NCI-H1436 treated with DMSO at 0.1 percent for 48 hours (cell line): ENCODE data around the gene CNTF.
"Not testable (repeated sequence)": the region's sequence is repeated elsewhere in the genome, so short reads cannot be mapped to it uniquely, and the experiment has no call there.

ENCODE experiments used
- DNase-seq: peaks from one replicate; lab custom pipeline; 2025; lab: John Stamatoyannopoulos, UW

CNTF gene

GRCh38 chr11:58622344-58622743 is at the start of gene CNTF:
Gene CNTF (plus strand): TSS chr11:58622665. CDS start chr11:58622753, 88 bp downstream.
- DNase-seq, result no peak

- not testable (repeated sequence) for DNase-seq
These were observed 49.6 kb upstream of the CNTF start for GRCh38 chr11:58572906-58573305.

- no peak for DNase-seq
These were observed 48.9 kb upstream of the CNTF start for GRCh38 chr11:58573451-58574104.

GRCh38 chr11:58574881-58575280 is 47.6 kb upstream of the CNTF start:
- DNase-seq, result no peak

- no peak for DNase-seq
These were observed 47.0 kb upstream of the CNTF start, which contains the start of gene LPXN for GRCh38 chr11:58575377-58576020. Gene LPXN (minus strand): TSS chr11:58575856. CDS start chr11:58575772, 84 bp downstream.

- no peak for DNase-seq
These were observed 45.5 kb upstream of the CNTF start for GRCh38 chr11:58576887-58577471.

- DNase-seq, result no peak
These were observed 44.8 kb upstream of the CNTF start for GRCh38 chr11:58577555-58578135.

- peak; percentile 96 for DNase-seq
These were observed 44.3 kb upstream of the CNTF start for GRCh38 chr11:58578136-58578634.

GRCh38 chr11:58578635-58579191 is 43.8 kb upstream of the CNTF start, which contains the start of gene ZFP91:
Gene ZFP91 (plus strand): TSS chr11:58579063. CDS start chr11:58579282, 219 bp downstream.
- DNase-seq, result peak; percentile 91

GRCh38 chr11:58579192-58580129 is 43.0 kb upstream of the CNTF start:
- DNase-seq, result peak; percentile 69

GRCh38 chr11:58580311-58580710 is 42.2 kb upstream of the CNTF start:
- DNase-seq, result no peak

- DNase-seq, result no peak
These were observed 40.0 kb upstream of the CNTF start for GRCh38 chr11:58582437-58582836.

- DNase-seq, result no peak
These were observed 35.5 kb upstream of the CNTF start for GRCh38 chr11:58586998-58587397.

GRCh38 chr11:58591659-58592058 is 30.8 kb upstream of the CNTF start:
- no peak for DNase-seq

GRCh38 chr11:58592760-58593472 is 29.5 kb upstream of the CNTF start:
- DNase-seq, result peak; percentile 59

- DNase-seq, result no peak
These were observed 27.6 kb upstream of the CNTF start for GRCh38 chr11:58594826-58595225.

- no peak for DNase-seq
These were observed 25.8 kb upstream of the CNTF start for GRCh38 chr11:58596621-58597020.

GRCh38 chr11:58597486-58598144 is 24.9 kb upstream of the CNTF start:
- no peak for DNase-seq

- no peak for DNase-seq
These were observed 22.0 kb upstream of the CNTF start for GRCh38 chr11:58600510-58600909.
